Measurements from ENCODE around the gene RAB10.

DNA sequence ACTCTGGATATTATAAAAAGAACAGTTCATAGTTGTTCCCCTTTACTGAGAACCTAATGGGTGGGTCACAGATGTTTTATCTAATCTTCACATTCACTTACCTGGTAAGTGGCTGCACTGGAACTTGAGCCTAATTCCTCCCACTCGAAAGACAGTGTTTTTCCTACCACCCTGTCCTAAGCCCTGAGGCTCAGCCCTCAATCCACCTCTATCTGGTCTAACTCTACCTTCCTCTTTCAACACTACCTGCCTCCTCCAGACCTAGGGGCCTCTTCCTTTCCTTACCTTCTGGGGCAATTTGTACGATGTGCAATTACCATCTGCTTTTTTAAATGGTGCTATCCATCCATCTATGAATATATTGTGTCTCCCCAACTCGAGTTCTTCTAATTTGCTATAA lies 41.9 kb upstream of the RAB10 start:
- TF ChIP-seq, protein P1, sequence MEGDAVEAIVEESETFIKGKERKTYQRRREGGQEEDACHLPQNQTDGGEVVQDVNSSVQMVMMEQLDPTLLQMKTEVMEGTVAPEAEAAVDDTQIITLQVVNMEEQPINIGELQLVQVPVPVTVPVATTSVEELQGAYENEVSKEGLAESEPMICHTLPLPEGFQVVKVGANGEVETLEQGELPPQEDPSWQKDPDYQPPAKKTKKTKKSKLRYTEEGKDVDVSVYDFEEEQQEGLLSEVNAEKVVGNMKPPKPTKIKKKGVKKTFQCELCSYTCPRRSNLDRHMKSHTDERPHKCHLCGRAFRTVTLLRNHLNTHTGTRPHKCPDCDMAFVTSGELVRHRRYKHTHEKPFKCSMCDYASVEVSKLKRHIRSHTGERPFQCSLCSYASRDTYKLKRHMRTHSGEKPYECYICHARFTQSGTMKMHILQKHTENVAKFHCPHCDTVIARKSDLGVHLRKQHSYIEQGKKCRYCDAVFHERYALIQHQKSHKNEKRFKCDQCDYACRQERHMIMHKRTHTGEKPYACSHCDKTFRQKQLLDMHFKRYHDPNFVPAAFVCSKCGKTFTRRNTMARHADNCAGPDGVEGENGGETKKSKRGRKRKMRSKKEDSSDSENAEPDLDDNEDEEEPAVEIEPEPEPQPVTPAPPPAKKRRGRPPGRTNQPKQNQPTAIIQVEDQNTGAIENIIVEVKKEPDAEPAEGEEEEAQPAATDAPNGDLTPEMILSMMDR (IDR thresholded peaks at IDR 0.05; ENCODE audit: insufficient read depth, low read depth, low read length) = no peak
- no peak for TF ChIP-seq EZH2 (IDR thresholded peaks at IDR 0.05; ENCODE audit: insufficient read depth, low read length)

Data from astrocyte (in vitro differentiated cells and primary cell).